ENCODE results near the gene LCN2. TPM values are rescaled to one million over a fixed set of nuclear protein-coding genes. Genes with fewer than 3 reads are reported as not detected.

Gene LCN2
- total RNA-seq, 1 donor, result not detected

- DNase-seq (ENCODE audit: low read depth), result no peak
- no peak for TF ChIP-seq CTCF (IDR thresholded peaks at IDR 0.05; ENCODE audit: insufficient read depth, low read depth, low read length)
- H3K4me3 ChIP-seq (ENCODE audit: low read depth, low read length), result no peak overlapping the region
These were observed 12.1 kb downstream of the LCN2 start for GRCh38 chr9:128161215-128161902.

- H3K4me3 ChIP-seq (ENCODE audit: low read depth, low read length), result no peak overlapping the region
- no peak for DNase-seq (ENCODE audit: low read depth)
- TF ChIP-seq CTCF (IDR thresholded peaks at IDR 0.05; ENCODE audit: insufficient read depth, low read depth, low read length), result no peak
These were observed 13.2 kb downstream of the LCN2 start for GRCh38 chr9:128162215-128163026.

GRCh38 chr9:128163027-128163515 lies 13.8 kb downstream of the LCN2 start:
- no peak overlapping the region for H3K4me3 ChIP-seq (ENCODE audit: low read depth, low read length)
- no peak for TF ChIP-seq CTCF (IDR thresholded peaks at IDR 0.05; ENCODE audit: insufficient read depth, low read depth, low read length)
- no peak for DNase-seq (ENCODE audit: low read depth)

- DNase-seq (ENCODE audit: low read depth), result no peak
- H3K4me3 ChIP-seq (ENCODE audit: low read depth, low read length), result no peak overlapping the region
- TF ChIP-seq CTCF (IDR thresholded peaks at IDR 0.05; ENCODE audit: insufficient read depth, low read depth, low read length), result no peak
These were observed 14.5 kb downstream of the LCN2 start for GRCh38 chr9:128163523-128164306.

- peak; percentile 9 for DNase-seq (ENCODE audit: low read depth)
- no peak overlapping the region for H3K4me3 ChIP-seq (ENCODE audit: low read depth, low read length)
- no peak for TF ChIP-seq CTCF (IDR thresholded peaks at IDR 0.05; ENCODE audit: insufficient read depth, low read depth, low read length)
These were observed 15.1 kb downstream of the LCN2 start for GRCh38 chr9:128164307-128164885.

GRCh38 chr9:128166169-128166568 lies 16.9 kb downstream of the LCN2 start:
- no peak for TF ChIP-seq CTCF (IDR thresholded peaks at IDR 0.05; ENCODE audit: insufficient read depth, low read depth, low read length)
- DNase-seq (ENCODE audit: low read depth), result no peak
- H3K4me3 ChIP-seq (ENCODE audit: low read depth, low read length), result no peak overlapping the region

All from fibroblast of villous mesenchyme (primary cell).